Measurements from ENCODE around the gene E2F6. TPM values are rescaled to one million over a fixed set of nuclear protein-coding genes. Genes with fewer than 3 reads are reported as not detected.

Gene E2F6
- total RNA-seq, 1 experiment from 2014 or later = 21.8 TPM

DNA sequence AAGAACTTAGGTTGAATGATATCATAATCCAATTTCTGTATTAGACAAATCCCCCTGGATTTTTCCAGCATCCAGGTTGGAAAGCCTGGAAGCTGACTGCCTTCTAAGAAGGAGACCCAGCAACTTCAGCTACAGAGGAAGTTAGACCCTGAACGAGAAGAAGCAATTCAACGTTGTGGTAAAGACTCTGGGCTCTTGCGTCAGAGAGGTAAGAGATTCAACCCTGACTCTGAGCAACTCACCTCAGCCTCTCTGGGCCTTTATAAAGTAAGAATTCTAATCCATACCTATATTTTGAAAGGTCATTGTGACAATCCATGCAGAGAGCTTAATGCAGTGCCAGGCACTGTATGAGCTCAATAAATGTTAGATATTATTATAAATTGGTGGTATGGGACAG is 9.7 kb downstream of the E2F6 start:
- Histone ChIP-seq H2BK120ac (ENCODE audit: low read depth, low read length, poor library complexity, severe bottlenecking) (no peak overlapping the region), H3K18ac (ENCODE audit: insufficient read length, low read depth, low read length) (no peak overlapping the region), H3K14ac (ENCODE audit: insufficient read depth, low read length) (no peak overlapping the region), H2BK20ac (ENCODE audit: low read depth, low read length, poor library complexity, severe bottlenecking) (no peak overlapping the region), H3K23ac (ENCODE audit: insufficient read length, low read depth, low read length) (no peak overlapping the region), H4K91ac (ENCODE audit: insufficient read length, low read depth, low read length) (no peak overlapping the region), H3K4ac (ENCODE audit: low read depth, low read length) (no peak overlapping the region), H2BK12ac (ENCODE audit: insufficient read length, low read depth, low read length) (no peak overlapping the region), H2AK5ac (ENCODE audit: insufficient read length, low read length) (no peak overlapping the region), H4K20me1 (ENCODE audit: control insufficient read depth, insufficient read depth, insufficient read length) (no peaks in the 10 kb centered on the region), H3K56ac (ENCODE audit: insufficient read length, low read depth, low read length) (no peak overlapping the region), H4K5ac (ENCODE audit: insufficient read length, low read depth, low read length) (no peak overlapping the region), H3K9ac (ENCODE audit: extremely low read depth, insufficient read length, low read length) (no peak overlapping the region), H3K27me3 (ENCODE audit: insufficient read depth, low read length) (no peaks in the 10 kb centered on the region), H3K27ac (ENCODE audit: insufficient read length, low read depth, low read length) (no peak overlapping the region), H3K79me1 (ENCODE audit: insufficient read depth, low read depth, low read length, poor library complexity, severe bottlenecking) (no peaks in the 10 kb centered on the region), H4K8ac (replicated peaks; ENCODE audit: insufficient read length, low read depth, low read length) (no peak overlapping the region), H3K4me1 (ENCODE audit: insufficient read depth, low read length) (no peaks in the 10 kb centered on the region; the same call in 1 of the 2 replicates), H3K9me3 (ENCODE audit: control insufficient read depth, low read depth, low read length) (no peaks in the 10 kb centered on the region), H3K79me2 (ENCODE audit: insufficient read depth, low read length) (peaks cover 19% of the 10 kb centered on the region; the same call in 1 of the 2 replicates), H3K4me2 (ENCODE audit: insufficient read depth, insufficient read length, low read length) (no peak overlapping the region), H2BK5ac (ENCODE audit: insufficient read length, low read length) (no peak overlapping the region), H2BK15ac (ENCODE audit: low read depth, low read length) (no peak overlapping the region), H2AFZ (ENCODE audit: low read length) (no peak overlapping the region), H3K23me2 (ENCODE audit: insufficient read length, low read depth, low read length, poor library complexity, severe bottlenecking) (no peaks in the 10 kb centered on the region), H3T11ph (ENCODE audit: low read length) (no peak overlapping the region)
- Mint-ChIP-seq H3K4me3 (no peak overlapping the region), H3K4me1 (peaks cover 17 to 19% of the 10 kb centered on the region in 2 experiments), H3K36me3 (ENCODE audit: insufficient read depth in 1 of 3, low read depth in 3 of 3) (peaks cover 5 to 25% (median 21%) of the 10 kb centered on the region in 3 experiments; a peak in 5 of 7 replicates), H3K9me3 (no peaks in the 10 kb centered on the region), H3K27me3 (ENCODE audit: low read depth) (no peaks in the 10 kb centered on the region), H3K27ac (no peak overlapping the region)
- DNase-seq = no peak
- TF ChIP-seq, protein P1, sequence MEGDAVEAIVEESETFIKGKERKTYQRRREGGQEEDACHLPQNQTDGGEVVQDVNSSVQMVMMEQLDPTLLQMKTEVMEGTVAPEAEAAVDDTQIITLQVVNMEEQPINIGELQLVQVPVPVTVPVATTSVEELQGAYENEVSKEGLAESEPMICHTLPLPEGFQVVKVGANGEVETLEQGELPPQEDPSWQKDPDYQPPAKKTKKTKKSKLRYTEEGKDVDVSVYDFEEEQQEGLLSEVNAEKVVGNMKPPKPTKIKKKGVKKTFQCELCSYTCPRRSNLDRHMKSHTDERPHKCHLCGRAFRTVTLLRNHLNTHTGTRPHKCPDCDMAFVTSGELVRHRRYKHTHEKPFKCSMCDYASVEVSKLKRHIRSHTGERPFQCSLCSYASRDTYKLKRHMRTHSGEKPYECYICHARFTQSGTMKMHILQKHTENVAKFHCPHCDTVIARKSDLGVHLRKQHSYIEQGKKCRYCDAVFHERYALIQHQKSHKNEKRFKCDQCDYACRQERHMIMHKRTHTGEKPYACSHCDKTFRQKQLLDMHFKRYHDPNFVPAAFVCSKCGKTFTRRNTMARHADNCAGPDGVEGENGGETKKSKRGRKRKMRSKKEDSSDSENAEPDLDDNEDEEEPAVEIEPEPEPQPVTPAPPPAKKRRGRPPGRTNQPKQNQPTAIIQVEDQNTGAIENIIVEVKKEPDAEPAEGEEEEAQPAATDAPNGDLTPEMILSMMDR (conservative IDR thresholded peaks at IDR 0.05) = no peak
- WGBS (ENCODE audit: extremely low coverage, insufficient read length, low lambda C conversion rate) = no CpG with 5 or more reads among the region's 3 CpGs

All from H9 (cell line).